HG02763 (cell line): Measurements from ENCODE around the gene ICAM2.

ENCODE experiments used
- ATAC-seq: cut with Tn5 transposase; IDR thresholded peaks from one replicate; pipeline ENCODE4 v1.9.1; 2021; ENCODE audit warnings: mild to moderate bottlenecking, moderate library complexity; ENCODE audit not compliant: unreplicated experiment

Gene ICAM2

GRCh38 chr17:63978272-63979200 lies 41.9 kb downstream of the ICAM2 start:
- no peak for ATAC-seq

GRCh38 chr17:63976702-63977101 lies 43.7 kb downstream of the ICAM2 start:
- no peak for ATAC-seq

- no peak for ATAC-seq
Measured at GRCh38 chr17:63975541-63976092, 44.8 kb downstream of the ICAM2 start.

GRCh38 chr17:63974594-63975192 lies 45.7 kb downstream of the ICAM2 start:
- ATAC-seq = no peak

DNA sequence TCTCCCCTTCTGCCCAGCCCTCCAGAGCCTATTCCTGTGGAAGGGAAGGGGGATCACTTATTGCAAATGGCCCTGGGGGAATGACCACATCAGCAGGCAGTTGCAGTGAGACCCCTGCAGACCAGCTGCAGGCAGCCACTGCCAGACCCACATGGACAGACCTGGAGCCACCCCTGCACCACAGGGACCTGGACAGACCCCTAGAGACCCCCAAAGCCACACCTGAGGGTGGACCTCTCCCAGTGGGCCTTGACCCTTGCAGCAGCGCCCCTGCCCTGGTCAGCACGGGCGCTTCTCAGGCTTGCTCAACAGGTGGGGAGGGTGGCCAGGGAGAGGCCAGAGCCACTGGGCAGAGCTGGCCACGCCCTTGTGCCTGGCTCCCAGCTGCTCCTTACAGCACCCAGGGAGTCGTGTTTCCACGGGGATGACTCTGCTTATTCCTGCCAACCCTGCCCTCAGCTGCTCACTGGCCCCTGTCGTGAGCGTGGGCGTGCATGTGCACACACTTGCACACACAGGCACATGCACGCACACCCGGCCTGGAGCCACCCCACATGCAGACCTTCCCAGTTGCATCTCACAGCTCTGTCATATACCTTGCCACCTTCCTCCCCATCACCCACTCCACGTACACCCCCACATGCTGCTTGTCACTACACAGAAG lies 46.4 kb downstream of the ICAM2 start:
- no peak for ATAC-seq

DNA sequence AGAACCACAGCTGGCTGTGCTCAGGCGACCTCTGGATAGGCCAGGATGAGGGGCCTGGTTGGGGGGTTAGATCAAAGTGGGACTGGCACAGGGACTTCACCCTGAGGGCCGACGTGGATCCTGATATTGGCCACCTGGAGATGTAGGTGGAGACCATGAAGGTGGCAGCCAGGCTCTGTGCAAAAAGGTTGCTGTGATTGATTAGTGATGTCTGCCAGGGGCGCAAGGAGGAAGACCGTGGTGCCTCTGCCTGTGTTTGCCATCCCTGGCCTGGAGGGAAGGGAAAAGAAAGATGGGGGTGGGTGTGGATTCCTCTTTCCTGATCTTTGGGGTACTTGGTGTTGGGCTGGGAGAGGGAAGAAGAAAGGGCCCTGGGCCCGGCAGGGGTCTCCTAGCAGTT lies 47.2 kb downstream of the ICAM2 start:
- no peak for ATAC-seq

- no peak for ATAC-seq
Measured at GRCh38 chr17:63972796-63973195, 47.6 kb downstream of the ICAM2 start, which contains the start of gene SCN4A. SCN4A (minus strand) TSS chr17:63972918; CDS start chr17:63972841, 77 bp downstream.

DNA sequence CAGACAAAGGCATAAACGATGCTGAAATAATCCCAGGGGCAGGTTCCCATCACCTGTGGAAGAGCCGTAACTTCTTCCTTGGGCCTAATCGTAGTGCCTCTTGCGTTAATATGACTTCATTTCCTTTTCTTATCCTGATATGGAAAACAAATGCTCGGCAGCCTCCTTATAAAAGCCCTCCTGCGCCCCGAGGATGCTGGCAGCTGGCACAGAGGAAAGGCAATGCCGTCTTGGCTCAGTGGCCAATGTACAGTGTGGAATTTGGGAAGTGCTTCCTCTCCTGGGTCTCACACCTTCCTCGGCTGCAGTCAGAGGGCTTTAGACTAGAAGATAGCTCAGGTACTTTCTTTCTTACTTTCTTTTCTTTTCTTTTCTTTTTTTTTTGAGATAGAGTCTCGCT lies 51.2 kb downstream of the ICAM2 start:
- no peak for ATAC-seq

DNA sequence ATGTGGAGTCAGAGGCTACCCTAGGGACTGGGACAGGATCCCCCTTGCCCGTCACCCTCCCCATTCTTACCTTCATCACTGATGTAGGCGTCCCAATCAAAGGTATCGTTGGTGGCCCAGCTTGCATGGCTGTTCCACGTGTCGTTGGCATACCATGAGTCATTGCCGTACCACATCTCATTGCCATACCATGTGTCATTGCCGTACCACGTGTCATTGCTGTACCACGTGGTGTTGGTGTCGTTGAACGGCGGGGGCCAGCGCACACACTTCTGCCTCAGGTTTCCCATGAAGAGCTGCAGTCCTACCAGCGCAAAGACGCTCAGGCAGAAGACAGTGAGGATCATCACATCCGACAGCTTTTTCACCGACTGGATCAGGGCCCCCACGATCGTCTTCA lies 52.5 kb downstream of the ICAM2 start:
- ATAC-seq = no peak

DNA sequence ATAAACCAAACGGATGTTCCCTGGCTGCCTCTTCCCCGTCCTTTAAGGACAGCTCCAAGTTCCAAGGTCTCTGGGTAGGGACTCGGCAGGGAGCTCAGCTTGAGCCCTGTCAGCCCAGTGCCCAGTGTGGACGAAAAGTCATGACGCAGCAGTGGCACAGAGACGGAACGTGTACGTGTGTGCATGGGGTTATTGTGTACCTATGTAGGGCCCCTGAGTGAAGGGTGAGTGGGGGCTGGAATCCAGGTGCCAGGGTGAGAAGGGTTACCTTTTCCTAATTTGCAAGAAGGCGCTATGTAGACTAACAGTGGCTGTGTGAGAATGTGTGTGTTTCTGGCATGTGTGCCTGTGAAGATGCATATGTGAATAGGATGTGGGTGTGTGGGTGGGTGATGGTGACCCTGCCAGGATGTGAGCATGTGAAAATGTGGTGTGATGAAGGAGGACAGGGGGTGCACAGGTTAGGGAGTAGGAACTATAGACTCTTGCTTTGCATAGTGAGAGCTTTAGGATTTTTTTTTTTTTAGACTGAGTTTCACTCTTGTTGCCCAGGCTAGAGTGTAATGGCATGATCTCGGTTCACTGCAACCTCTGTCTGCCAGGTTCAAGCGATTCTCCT lies 53.7 kb downstream of the ICAM2 start:
- no peak for ATAC-seq

DNA sequence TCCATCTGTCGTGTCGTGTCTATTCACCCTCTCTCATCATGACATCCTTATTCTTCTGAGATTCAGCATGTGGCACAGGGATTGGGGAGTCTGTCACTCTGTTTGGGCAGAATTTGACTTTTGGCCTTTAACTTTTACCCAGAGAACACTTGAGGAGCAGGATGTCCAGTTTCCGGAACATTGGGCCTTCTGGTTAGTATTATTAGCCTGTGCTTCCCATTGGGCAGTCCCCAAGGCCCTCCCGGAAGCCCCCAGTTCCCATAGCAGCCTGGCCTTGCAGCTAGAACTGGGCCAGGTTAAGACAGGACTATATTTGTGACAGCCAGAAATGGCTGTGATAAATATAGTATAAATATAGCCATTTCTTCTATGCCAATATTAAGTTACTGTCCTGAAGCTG lies 57.3 kb downstream of the ICAM2 start:
- ATAC-seq = no peak

DNA sequence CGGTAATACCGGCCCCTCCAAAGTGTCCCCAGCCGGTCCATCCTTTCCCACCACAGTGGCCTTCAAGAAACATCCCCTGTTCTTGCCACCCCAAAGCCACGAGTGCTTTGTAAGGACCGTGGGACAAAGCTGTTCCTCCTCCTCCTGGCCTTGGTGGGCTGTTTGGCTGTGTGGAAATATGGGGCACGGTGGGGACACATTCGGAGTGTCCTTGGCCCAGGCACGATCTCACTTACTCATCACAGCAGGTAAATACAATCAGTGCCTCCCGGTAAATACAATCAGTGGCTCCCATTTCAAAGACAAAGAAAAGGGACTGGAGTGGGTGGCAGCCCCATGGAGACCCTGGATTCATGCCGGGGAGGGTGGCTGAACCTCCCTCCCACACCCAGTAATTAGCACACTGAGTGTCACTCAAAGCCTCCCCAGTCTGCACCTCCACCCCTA lies 58.1 kb downstream of the ICAM2 start:
- no peak for ATAC-seq

DNA sequence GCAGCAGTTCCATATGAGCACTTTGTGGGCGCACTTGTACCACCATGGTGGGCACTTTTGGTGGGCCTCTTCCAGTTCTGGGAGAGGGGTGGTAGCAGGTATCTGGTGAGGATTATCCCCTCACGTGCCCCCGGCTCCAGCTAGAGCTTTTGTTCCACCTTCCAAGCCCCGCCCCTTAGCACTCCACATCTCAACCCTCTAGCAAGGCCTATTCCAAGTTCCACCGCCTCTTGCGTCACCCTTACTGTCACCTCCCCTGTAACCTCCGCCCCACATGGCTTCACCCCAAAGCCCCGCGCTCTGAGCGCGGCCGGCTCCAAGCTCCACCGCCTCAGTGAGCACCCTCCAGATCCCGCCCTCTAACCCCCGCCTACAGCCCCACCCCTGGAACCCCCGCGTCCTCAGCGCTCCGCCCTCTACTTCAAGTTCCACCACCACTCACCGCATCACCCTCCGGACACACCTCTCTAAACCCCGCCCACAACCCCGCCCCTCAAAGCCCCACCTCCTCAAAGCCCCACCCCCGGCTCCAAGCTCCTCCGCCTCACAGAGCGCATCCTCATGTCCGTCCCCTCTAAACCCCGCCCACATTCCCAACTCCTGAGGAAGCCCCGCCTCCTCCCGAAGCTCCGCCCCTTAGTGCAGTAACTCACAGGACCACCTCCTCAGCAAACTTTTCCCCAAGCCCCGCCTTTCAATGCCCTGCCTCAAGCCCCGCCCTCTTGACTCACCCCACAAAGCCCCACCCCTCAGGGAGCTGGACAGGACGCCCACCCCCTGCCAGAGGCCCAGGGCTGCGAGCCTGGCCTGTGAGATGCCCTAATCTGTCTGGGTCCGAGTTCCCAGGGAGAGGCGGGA lies 58.8 kb downstream of the ICAM2 start:
- no peak for ATAC-seq

GRCh38 chr17:63960430-63960829 lies 60.0 kb downstream of the ICAM2 start:
- no peak for ATAC-seq

- no peak for ATAC-seq
Measured at GRCh38 chr17:63960006-63960405, 60.4 kb downstream of the ICAM2 start.

GRCh38 chr17:63956296-63956920 lies 64.0 kb downstream of the ICAM2 start:
- ATAC-seq = no peak

- ATAC-seq = no peak
Measured at GRCh38 chr17:63955791-63956190, 64.6 kb downstream of the ICAM2 start.

GRCh38 chr17:63955232-63955631 lies 65.2 kb downstream of the ICAM2 start:
- ATAC-seq = no peak

DNA sequence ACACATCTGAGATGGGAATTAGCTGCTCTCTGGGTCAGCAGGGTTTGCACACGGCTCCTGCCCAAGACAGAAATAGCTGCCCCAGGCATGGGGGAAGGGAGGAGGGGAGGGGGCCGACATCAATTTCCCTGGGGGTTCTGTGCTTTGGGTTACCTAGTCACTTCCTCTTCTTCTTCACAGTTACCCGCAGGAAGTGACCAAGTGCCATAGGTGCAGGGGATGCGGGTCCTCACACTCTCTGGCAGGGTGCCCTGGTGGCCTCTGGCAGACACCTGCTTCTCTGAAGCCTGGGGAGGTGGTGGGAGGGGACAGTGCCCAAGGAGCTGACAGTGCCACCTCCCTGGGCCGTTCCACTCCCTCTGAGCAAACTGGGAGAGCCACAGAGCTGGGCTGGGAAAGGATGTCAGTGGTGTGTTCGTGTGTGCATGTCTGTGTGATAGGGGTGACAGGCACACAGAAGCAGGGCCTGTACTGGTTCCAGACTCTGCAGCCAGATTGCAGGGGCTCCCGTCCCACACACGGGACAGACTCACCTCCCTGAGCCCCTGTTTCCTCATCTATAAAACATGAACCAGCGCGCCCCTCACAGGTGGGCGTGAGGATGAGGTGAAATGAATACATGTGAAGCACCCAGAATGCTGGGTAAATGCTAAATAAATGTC lies 65.9 kb downstream of the ICAM2 start:
- no peak for ATAC-seq
